HG03103 (cell line): ENCODE measurements around the gene MECR.

Experiments
- ATAC-seq: cut with Tn5 transposase; IDR thresholded peaks from one replicate; pipeline ENCODE4 v1.9.1; 2021; ENCODE audit warnings: low read depth; ENCODE audit not compliant: unreplicated experiment

MECR gene

GRCh38 chr1:29209173-29209572, 21.6 kb downstream of the MECR start:
- ATAC-seq = no peak

- ATAC-seq = no peak
Observed at GRCh38 chr1:29208442-29208841, 22.3 kb downstream of the MECR start.

DNA sequence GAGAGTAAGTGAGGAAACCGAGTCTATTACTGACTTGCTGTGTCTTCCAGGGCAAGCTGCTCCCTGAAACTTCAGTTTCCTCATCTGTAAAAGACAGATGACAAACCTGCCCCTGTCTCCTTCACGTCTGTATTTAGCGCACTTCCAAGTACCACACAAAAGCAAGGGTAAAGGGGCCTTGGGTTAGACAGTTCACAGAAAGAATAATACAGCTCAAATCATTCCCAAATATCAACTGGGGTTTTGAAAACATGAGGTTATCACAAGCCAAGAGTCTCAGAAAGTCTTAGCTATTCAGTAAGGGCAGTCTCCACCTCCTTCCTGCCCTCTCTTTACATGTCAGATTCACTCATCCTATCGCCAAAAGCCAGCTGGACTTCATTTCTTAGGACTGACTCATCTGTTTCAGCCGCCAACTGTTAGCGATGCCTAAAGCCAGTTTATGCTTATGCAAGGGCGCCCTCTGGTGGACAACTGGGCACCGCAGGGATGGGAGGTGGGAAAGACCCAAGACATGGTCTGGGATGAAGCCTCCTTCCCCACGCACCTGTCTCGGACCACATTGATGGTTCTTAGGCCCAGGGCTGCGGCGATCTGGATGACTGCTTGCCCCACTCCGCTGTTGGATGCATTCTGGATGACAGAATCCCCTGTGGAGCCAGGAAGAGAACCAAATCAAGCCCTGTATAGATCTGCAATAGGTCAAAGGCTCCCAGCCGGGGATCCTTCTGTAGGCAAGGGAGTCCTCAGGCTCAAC, 28.0 kb downstream of the MECR start:
- peak; percentile 68 for ATAC-seq

DNA sequence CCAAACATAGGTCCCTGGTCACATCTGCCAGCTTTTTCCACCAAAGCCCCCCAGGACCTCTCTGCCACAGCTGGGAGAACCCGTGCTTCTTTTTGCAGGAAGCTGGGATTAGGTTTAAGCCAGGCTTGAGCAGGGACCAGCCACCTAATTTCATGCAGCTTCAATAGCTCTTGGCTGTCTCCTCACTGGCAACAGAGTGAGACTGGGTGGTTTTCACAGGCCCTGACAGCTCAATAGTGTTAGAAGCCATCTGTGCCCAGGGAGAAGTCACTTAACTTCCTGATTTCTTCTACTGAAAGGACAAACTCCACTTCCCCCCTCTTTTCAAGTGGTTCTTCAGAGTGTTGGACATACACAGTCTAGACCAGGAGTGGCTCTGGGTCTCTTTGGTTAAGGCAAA, 28.7 kb downstream of the MECR start:
- no peak for ATAC-seq

GRCh38 chr1:29201595-29202051, 29.1 kb downstream of the MECR start:
- ATAC-seq = no peak

GRCh38 chr1:29200906-29201594, 29.7 kb downstream of the MECR start:
- ATAC-seq = no peak

- ATAC-seq = no peak
Observed at GRCh38 chr1:29197993-29198392, 32.7 kb downstream of the MECR start.

DNA sequence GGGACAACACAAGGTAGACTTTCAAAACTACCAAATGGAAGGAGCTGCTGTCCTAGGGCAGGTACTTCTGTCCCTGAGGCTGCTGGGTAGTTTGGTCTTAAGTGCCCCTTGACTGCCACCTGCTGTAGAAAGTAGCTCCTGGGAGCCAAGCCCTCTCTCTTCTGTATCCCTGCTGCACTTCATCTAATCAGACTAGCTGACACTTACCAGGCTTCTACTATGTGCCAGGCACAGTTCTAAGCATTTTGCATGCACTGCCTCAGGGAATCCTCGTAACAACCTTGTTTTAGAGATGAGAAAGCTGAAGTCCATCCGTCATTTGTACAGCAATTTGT, 33.2 kb downstream of the MECR start:
- no peak for ATAC-seq

GRCh38 chr1:29196863-29197589, 33.7 kb downstream of the MECR start:
- no peak for ATAC-seq

- ATAC-seq = no peak
Observed at GRCh38 chr1:29195881-29196291, 34.8 kb downstream of the MECR start.

DNA sequence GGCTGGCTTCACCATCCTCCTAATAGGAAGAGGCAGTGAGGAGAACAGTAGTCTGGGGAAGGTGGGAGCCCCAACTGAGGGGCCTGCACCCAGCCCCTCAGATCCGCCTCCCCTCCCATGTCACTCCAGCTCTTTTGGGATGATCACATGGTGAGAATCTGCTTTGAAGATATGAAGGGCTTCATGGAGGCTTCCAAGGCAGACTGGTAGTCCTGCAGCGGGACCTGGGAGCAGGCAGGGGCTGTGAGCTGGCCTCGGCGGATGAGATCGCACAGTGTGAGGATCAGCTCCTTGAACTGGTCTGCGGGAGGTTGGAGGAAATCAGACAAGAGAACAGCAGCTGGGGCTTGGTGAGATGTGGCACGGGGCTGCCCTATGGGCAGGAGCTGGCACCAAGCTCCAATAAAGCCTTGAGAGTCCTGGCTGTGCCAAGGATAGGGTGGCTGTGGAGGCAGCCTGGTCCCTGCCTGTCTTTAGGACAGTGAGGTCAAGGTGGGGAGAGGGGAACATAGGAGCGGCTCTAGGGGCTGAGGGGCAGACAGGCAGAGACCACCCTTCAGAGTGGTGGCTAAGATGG, 36.8 kb downstream of the MECR start:
- no peak for ATAC-seq

DNA sequence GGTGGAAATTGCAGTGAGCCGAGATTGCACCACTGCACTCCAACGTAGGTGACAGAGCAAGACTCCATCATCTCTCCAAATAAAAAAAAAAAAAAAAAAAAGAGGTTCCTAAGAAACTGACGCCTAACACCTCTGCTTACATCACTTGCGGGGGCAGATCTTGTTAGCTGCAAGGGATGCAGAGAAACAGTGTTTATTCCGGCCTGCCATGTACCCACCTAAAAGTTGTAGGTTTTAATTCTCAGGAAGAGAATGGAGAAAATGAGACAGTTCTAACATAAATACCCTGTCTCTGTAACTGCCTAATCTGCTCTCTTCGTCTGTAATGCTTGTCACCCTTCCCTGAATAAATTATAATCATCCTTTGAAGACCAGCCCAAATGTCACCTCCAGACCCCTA, 40.0 kb downstream of the MECR start:
- no peak for ATAC-seq

GRCh38 chr1:29186707-29187106, 44.0 kb downstream of the MECR start:
- no peak for ATAC-seq

- no peak for ATAC-seq
Observed at GRCh38 chr1:29186252-29186651, 44.5 kb downstream of the MECR start.

- no peak for ATAC-seq
Observed at GRCh38 chr1:29183287-29183686, 47.4 kb downstream of the MECR start.

DNA sequence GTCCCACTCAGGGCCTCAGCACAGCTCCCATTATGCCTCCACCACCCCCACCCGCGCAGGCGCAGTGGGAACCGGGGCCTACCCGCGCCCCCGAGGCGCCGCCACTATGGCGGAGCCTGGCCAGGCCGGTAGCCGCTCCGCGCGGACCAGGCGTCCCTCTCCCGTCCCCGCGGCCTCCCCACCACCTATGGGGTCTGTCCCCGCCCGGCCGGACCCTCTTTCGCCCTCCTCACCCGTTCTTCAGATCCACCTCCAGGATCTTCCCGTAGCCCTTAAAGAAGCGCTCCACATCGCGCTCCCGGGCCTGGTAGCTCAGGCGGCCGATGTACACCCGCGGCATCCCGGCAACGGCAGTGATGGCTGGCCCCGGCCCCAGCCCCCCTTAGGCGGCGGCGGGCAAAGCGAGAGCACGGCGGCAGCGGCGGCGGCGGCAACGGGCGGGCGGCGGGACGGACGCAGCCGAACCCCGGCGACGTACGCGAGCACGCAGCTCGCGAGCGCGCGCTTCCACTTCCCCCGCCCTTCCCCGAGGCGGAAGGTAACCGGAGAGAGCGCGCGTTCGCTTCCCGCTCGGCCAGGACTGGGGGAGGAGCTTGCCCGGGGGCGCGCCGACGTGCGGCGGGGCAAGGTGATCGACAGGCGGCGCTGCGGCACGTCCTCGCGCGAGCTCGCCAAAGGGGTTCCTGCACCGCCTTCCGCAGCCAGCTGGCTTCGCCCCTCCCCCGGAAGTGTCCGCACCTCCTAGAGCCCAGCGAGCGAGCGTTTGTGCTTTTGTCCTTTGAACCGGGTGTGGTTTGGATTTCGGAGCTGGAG, 49.1 kb downstream of the MECR start, which contains the start of gene SRSF4:
TSS of gene SRSF4 (minus strand) at position 488 of the 813 bp plus-strand sequence. CDS start at position 340, 148 bp downstream.
- peak; percentile 81 for ATAC-seq

DNA sequence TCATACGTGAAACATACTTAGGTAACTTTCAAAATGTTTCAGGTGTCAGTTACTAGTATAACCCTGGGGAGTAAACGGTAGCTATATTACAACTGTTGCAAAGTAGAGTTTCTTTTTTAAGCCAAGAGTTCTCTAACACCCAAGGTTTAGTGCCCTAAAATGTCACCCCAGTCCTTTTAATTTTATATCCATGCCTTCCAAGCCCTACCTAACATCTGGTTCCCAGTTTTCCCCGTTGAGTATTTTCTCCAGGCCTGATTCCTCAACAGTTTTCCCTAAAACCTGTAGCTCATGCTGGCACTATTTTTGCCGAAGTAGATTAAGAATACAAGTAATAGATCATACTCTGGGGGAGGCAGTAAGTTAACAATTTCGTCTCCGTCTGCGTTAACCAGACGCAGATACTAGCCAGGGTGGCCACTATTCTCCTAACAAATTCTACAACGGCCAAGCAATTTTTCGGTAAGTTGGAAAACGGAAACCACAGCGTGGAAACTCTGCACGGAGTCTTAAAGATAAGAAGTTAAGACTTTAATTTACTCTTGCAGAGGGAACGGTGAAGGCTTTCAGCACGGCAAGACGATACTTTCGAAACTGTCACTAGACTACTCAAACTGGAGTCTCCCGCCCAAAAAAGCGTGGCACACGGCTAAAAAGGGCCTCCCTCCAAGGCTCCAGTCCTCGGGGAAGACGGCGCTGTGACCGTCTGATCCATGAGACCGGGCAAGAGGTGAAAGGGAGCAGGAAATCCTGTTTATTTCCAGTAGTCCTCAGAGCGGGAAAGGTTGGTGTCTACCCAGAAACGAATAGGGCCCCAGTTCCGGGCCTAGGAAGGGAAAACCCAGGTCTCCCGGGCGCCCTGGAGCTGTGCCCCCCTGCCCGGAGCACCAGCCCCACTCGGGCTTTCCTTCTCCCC, 50.0 kb downstream of the MECR start:
- peak; percentile 2 for ATAC-seq

DNA sequence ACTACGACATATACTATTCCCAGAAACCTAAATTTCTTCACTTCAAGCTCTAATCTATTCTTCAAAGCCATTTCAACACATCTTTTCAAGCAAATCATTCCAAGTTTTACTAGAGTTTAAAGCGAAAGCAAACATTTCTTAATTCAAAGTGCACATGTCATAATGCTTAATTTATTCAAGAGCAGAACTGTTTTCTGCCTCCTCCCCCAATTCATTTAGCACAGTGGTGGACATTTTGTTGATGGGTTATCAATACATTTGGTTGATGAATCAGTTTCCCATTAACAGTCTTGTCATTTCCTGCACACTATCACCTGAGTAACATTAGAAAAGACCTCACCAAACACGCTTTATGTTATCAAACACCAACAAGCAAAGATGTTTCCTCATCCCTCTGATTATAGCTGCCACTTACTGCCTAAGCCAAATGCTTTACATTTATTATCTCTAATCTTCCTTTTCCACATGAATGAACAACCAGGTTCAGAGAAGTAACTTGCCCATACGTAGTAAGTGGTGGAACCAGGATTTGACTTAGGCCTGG, 51.0 kb downstream of the MECR start:
- ATAC-seq = no peak
